Loucy (cell line): ENCODE results near the gene TRAPPC1.

ENCODE experiments used
- H2AFZ ChIP-seq: fragments of 200-600 bp; sonication (generic); 2 replicates; pipeline ENCODE4 v1.6.0; 2016; ENCODE audit warnings: antibody characterized with exemption, mild to moderate bottlenecking, low read length, moderate library complexity
- H3F3A ChIP-seq: fragments of 200-600 bp; 2 replicates; pipeline ENCODE4 v1.6.0; 2016; ENCODE audit warnings: antibody characterized with exemption, low read depth, mild to moderate bottlenecking
- H3K27me3 ChIP-seq: fragments of 200-600 bp; sonication (generic); 2 replicates; pipeline ENCODE4 v1.6.1; 2014; ENCODE audit warnings: low read length, mild to moderate bottlenecking; ENCODE audit not compliant: insufficient read depth, poor library complexity, severe bottlenecking
- H3K36me3 ChIP-seq: fragments of 200-600 bp; sonication (generic); 2 replicates; pipeline ENCODE4 v1.6.1; 2016; ENCODE audit warnings: low read length; ENCODE audit not compliant: insufficient read depth
- H3K4me1 ChIP-seq: fragments of 200-600 bp; sonication (generic); 2 replicates; pipeline ENCODE4 v1.5.1; 2014; ENCODE audit warnings: low read length, mild to moderate bottlenecking; ENCODE audit not compliant: insufficient read depth, poor library complexity, severe bottlenecking
- H3K4me2 ChIP-seq: fragments of 200-600 bp; sonication (generic); 2 replicates; pipeline ENCODE4 v1.6.0; 2014; ENCODE audit warnings: antibody characterized with exemption, low read length, low read depth, mild to moderate bottlenecking; ENCODE audit not compliant: poor library complexity, severe bottlenecking
- H3K4me3 ChIP-seq: fragments of 200-600 bp; sonication (generic); 2 replicates; pipeline ENCODE4 v1.5.1; 2014; ENCODE audit warnings: low read length, mild to moderate bottlenecking, mixed read lengths; ENCODE audit not compliant: poor library complexity, severe bottlenecking
- H3K79me2 ChIP-seq: fragments of 200-600 bp; sonication (generic); 2 replicates; pipeline ENCODE4 v1.6.1; 2014; ENCODE audit warnings: low read length; ENCODE audit not compliant: insufficient read depth
- H3K9ac ChIP-seq: fragments of 200-600 bp; sonication (generic); 2 replicates; pipeline ENCODE4 v1.6.0; 2014; ENCODE audit warnings: mild to moderate bottlenecking, low read depth, low read length, moderate library complexity; ENCODE audit not compliant: poor library complexity, severe bottlenecking
- H3K9me2 ChIP-seq: fragments of 200-600 bp; sonication (generic); replicated peaks from 2 replicates; pipeline ENCODE4 v1.6.1; 2016; ENCODE audit warnings: low read depth, low read length, mixed read lengths
- H3K9me3 ChIP-seq: fragments of 200-600 bp; sonication (generic); 2 replicates; pipeline ENCODE4 v1.6.1; 2014; ENCODE audit warnings: mild to moderate bottlenecking, antibody characterized with exemption, low read length, low read depth; ENCODE audit not compliant: insufficient read depth
- H4K20me1 ChIP-seq: fragments of 200-600 bp; sonication (generic); 2 replicates; pipeline ENCODE4 v1.6.0; 2014; ENCODE audit warnings: antibody characterized with exemption, low read length, mild to moderate bottlenecking; ENCODE audit not compliant: insufficient read depth, poor library complexity, severe bottlenecking
- CTCF ChIP-seq: fragments of 200-600 bp; sonication (generic); conservative IDR thresholded peaks from 2 replicates; pipeline ENCODE4 v1.5.1; 2014; ENCODE audit warnings: mild to moderate bottlenecking, antibody characterized with exemption, low read length
- EZH2phosphoT487 ChIP-seq: fragments of 200-600 bp; IDR thresholded peaks from 2 replicates; pipeline ENCODE4 v1.6.1; 2018; ENCODE audit warnings: antibody characterized with exemption, mild to moderate bottlenecking, moderate library complexity, borderline replicate concordance

The TRAPPC1 gene

DNA sequence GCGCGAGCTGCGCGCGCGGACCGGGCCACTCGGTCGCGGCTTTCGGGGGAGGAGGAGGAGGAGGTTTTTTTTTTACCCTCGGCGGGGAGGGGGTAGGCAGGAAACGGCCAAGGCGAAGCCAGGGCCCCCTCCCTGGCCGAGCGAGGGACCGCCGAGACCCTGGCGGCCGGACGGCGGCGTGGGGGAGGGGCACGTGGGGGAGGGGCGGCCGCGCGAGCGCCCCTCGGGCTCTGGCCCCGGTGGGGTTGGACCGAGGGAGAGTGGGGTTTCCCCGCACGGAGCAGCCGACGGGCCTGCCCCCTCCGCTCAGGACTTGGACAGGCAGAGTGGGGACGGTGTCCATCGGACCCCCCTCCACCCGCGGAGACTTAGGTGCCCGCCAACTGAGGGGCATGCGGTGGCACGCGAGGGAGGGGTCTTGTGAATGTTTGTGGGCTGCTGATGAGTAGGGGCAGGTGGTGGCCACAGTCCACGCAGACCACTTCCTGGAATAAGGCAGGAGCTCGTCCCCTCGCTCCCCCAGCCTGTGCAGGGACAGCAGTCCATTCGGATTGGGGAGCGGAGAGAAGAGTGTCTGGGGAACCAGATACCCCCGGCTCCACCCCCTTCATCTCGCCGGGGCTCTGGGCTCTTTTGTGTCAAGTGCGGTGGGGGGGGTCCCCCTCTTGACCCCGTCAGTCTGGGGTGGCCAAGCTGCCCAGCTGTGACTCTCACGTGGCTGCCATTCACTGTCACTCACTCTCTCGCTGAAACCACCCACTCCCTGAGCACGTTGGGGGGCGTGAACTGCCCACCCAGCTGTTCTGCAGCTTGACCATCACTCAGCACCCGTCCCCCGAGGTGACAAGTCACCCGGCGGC lies 46.1 kb downstream of the TRAPPC1 start:
- no peak for TF ChIP-seq CTCF
- no peak for TF ChIP-seq EZH2phosphoT487
- Histone ChIP-seq H3K4me1 (peaks cover 55% of the 10 kb centered on the region), H3K9me2 (no peaks in the 10 kb centered on the region), H3K4me2 (peak overlapping the region; percentile 97), H3K9ac (peak overlapping the region; percentile 98), H3F3A (peaks cover 19% of the 10 kb centered on the region), H2AFZ (no peak overlapping the region), H3K9me3 (no peaks in the 10 kb centered on the region), H3K36me3 (peaks cover 13% of the 10 kb centered on the region; the same call in 1 of the 2 replicates), H3K27me3 (no peaks in the 10 kb centered on the region), H3K79me2 (peaks cover 84% of the 10 kb centered on the region), H4K20me1 (peaks cover 29% of the 10 kb centered on the region), H3K4me3 (peak overlapping the region; percentile 89)

GRCh38 chr17:7884581-7885366 lies 47.0 kb downstream of the TRAPPC1 start:
- TF ChIP-seq EZH2phosphoT487 (no peak), CTCF (no peak)
- Histone ChIP-seq H4K20me1 (peaks cover 21% of the 10 kb centered on the region), H3K4me2 (no peak overlapping the region), H2AFZ (no peak overlapping the region), H3K9ac (peak overlapping the region; percentile 98), H3K9me3 (no peaks in the 10 kb centered on the region), H3K9me2 (no peaks in the 10 kb centered on the region), H3K36me3 (peaks cover 5% of the 10 kb centered on the region; the same call in 1 of the 2 replicates), H3F3A (peaks cover 22% of the 10 kb centered on the region), H3K27me3 (no peaks in the 10 kb centered on the region), H3K4me1 (peaks cover 62% of the 10 kb centered on the region), H3K4me3 (peak overlapping the region; percentile 89), H3K79me2 (peaks cover 79% of the 10 kb centered on the region)

DNA sequence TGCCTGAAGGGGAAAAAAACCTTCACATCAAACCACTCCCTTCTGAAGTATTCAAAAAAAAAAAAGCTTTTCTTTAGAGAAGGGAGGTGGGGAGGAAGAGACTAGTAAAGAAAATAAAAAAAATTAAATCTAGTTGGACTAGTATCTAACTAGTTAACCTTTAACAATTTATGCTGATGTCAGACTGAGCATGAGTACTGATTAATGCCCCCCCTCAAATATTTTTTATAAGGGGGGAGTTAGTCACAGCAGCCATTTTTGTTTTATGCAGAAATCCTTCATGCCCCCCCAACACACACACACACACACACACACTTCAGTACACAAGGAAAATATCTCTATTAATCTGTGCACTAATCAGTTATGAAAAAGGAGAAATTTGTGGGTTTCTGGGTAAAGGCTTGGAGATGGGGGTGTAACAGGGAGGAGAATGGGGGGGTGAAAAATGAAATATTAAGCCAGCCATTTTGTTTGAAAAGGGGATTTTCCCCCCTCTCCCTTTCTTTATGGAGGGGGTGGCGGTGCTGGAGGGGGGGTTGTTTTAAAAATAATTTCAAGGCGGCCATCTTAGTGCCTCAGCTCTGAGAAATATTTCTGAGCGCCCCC lies 47.9 kb downstream of the TRAPPC1 start:
- no peaks in the 10 kb centered on the region for H3K27me3 ChIP-seq

More for the DNA sequence above, 47.9 kb downstream of the TRAPPC1 start:
- Histone ChIP-seq H3K4me2 (peak overlapping the region; percentile 92), H3K4me3 (peak overlapping the region; percentile 74), H3K9ac (peak overlapping the region; percentile 86), H2AFZ (no peak overlapping the region), H4K20me1 (peaks cover 13% of the 10 kb centered on the region), H3K79me2 (peaks cover 75% of the 10 kb centered on the region), H3F3A (peaks cover 22% of the 10 kb centered on the region), H3K4me1 (peaks cover 61% of the 10 kb centered on the region), H3K9me2 (no peaks in the 10 kb centered on the region), H3K36me3 (no peaks in the 10 kb centered on the region), H3K9me3 (no peaks in the 10 kb centered on the region)
- TF ChIP-seq CTCF (no peak), EZH2phosphoT487 (no peak)
